Stimulated activated CD4-positive, alpha-beta T cell treated with anti-CD3 and anti-CD28 coated beads, Interleukin-15, amount 100 ng/mL, for 48 hours (primary cell): ENCODE results near the gene PCARE.

ENCODE experiments used
- DNase-seq, 2 donors: peaks; one replicate each; pipeline ENCODE4 v3.0.0-alpha.2; 2020; ENCODE audit warnings: low read depth in 2 of 2

Gene PCARE

DNA sequence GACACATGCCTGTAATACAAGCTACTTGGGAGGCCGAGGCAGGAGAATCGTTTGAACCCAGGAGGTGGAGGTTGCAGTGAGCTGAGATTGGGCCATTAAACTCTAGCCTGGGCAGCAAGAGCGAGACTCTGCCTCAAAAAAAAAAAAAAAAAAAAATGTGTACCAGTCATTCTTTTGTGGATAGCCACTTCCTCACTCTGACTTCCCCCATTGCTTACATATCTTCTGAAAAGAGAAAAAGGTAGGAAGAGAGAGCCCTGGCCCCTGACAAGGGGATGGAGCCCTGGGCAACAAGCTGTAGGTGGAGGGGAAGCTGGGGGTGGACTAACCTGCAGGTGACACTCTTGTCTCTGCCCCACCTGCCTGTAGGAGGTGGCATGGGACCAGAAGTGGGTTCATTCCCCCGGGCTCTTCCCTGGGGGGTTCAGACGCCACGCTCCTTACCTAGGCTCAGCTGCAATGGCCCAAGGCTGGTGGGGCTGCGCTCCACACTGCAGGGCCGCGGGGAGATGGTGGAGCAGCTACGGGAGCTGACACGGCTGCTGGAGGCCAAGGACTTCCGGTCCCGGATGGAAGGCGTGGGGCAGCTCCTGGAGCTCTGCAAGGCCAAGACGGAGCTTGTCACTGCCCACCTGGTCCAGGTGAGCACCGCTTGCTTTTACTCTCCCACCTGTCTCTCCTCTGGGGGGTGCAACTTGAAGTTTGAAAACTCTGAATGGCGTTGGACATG is 39.1 kb downstream of the PCARE start:
- no peak for DNase-seq

DNA sequence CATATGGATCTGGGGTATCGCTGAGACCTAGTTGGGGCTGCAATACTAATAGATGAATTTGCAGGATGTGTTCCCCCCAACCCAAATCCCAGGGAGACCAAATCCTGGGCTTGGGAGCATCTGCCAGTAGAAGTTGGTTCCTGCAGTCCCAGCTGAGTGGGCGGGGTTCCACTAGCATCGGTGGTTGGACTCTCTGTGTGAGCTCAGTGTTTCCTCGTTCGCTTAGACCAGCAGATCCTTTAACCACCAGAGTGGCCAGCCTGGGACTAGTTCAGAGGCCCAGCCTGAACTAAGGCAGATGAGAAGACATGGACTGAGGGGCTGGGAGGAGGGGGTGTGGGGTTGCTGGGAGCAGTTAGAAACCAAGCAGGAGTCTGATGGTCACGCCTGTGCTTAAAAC is 40.7 kb downstream of the PCARE start:
- no peak for DNase-seq

DNA sequence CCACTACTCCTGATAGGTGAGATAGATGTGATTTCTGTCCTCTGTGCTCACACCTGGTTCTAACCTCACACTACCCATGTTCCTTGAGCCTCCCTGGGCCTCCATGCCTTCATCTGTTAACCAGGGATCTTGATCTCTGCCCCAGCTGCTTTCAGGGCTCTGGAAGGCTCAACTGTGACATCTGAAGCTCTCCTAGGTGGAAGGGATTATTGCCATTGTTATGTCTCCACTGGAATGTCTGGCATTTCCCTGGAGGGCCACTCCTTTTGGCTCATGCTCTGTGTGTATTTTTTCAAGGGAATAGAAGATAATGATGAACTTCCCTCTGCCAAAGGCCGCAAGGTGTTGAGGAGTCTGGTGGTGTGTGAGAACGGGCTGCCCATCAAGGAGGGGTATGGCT is 41.2 kb downstream of the PCARE start:
- no peak for DNase-seq

DNA sequence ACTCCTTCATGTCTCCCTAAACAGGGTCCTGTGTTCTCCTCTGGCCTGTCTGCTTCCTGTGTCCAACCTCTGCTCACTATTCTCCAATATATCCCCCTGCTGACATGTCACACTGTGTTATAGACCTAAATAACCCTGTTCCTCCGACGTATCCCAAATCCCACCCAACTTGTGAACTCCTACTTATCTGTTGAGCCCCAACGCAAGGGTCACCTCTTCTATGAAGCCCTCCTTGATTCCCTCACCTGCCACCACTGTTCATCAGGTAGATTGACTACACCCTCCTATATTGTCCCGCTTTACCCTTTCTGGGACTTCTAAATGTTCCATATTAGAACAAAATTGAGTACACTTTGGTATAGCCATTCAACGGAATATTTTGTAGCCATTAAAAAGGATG is 42.1 kb downstream of the PCARE start:
- DNase-seq, result no peak

DNA sequence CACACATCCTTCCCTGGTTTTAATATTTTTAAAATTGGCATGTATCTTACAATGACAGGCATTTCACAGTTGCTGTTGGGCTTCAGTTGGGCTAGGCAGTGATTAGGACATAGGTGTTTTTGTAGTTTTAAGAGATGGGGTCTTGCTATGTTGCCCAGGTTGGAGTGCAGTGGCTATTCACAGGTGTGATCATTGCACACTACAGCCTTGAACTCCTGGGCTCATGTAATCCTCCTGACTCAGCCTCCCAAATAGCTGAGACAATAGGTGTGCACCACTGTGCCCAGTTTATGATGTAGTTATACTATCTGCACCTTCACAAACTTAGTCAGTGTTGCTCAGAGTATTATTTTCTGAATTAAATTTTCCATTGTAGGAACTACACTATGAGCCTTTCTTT is 43.3 kb downstream of the PCARE start:
- DNase-seq, result no peak

DNA sequence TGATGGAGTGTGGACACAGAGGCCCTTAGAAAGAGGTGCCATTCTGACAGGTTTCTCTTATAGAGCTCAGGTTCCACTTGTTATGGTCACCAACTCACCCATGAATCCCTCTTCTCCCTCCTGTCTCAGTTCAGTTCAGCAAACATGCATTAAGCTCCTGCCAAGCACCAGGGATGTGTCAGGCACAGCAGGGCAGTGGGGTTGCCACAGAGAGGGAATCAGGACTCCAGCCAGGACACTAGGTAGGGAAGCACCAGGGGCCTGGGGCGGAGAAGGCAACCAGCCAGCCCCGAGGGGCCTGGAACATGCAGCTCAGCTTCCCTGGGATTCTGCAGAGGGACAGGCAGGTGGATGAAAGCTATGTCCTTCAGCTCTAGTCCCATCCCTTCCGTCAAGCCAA is 48.6 kb downstream of the PCARE start:
- no peak for DNase-seq

DNA sequence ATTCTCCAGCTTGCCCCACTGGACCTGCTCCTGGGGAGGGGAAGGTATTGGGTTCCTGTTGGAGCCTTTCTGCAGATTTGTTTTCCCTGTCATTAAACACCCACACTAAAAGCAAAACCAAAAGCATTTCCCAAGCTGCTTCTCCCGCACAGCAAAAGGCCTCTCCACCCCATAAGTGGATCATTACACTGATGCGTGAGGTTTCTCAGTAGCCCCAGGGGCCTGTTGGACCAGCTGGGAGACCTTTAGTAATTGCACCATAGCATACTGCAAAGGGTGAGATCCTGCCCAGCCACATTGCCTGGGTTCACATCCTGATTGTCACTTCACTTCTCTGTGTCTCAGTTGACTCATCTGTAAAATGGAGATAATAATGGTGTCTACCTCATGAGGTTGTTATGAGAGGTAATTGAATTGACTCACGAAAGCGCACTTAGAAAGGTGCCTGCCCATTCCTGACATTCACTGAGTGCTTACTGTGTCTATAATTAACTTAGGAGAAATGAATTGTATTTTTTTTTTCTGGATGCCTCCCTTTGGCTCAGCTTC is 49.4 kb downstream of the PCARE start:
- DNase-seq, result no peak

DNA sequence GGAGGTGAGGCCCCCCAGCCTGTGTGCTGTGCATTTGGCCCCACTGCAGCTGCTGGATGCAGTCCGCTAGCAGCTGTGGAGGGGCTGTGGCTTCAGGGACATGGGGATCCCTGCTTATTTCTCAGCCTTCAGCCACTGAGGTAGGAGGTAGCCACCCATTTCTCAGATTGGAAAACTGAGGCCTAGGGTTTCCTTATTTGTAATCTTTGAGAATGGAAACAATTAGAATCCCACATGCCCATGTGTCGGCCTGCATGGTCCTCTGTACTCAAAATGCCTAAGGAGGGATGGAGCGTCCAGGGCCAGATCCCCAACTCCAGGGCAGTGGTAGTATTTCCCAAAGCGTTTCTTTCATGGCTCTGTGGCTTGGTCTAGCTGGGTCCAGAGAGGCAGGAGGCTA is 51.1 kb downstream of the PCARE start:
- no peak for DNase-seq

DNA sequence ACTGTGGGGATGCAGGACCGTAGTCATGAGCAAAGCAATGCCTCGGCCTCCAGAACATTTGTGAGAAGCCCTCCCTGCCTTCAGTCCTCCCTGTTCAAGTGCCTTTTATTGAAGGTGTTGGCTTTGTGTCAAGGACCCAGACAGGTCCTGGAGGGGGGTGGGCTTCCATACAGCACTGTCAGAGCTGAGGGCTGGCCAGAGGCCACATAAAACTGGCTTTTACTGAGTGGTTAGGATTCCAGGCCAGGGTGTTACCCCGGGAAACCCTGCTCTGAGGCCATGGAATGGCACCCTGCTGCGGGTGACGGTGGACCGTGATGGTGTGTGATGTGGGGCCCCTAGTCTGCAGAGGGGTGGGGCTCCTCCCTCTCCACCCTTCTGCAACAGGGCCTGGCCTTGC is 51.6 kb downstream of the PCARE start:
- no peak for DNase-seq

DNA sequence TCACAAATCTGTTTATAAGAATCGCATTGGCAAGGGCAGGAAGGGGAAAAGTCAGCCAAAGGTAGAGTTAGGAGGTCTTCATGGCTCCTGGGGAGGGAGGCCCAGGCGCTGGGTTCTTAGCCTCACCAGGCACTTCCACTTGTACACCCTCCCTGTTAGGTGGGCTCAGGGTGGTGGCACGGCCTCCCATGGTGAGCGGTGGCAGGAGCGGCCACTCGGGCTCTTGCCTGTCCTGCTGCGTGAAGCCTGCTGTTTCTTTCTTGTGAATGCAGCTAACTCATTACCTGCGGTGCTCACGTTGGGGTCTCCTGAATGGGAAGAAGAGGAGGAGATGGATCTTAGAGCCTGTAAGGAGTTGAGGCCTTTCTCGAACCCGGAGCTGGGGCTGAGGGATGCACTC is 52.4 kb downstream of the PCARE start:
- no peak for DNase-seq

DNA sequence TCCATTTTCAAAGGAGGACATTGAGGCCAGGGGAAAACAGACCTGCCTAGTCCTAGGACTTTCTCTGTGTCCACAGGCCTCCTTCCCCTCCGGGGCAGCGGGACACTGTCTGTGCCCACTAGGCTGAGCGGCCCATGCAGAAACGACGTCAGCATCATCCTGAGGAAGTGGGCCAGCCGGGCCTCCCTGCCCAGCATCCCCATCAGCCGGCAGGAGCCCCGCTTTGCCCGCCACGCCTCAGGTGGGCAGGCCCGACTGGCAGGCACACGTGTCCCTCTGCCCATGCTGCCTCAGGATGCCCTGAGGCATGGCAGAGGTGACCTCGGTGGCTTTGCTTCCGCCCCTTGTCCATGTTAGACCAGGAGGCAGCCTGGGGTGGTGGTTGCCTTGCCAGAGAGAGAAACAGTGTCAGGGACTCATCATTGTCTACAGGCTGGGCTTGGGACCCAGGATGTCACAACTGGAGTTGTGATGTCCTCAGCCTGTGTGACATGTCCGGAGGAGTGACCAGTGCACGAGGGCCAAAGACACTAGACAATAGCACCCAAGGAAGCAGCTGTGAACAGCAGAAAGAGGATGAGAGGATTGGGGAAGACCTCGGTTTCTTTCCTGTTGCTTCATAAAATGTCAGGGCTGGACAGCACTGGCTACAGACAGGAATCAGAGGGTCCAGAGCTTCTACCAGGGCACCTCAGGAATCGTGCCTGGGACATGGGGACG is 56.4 kb downstream of the PCARE start:
- no peak for DNase-seq

DNA sequence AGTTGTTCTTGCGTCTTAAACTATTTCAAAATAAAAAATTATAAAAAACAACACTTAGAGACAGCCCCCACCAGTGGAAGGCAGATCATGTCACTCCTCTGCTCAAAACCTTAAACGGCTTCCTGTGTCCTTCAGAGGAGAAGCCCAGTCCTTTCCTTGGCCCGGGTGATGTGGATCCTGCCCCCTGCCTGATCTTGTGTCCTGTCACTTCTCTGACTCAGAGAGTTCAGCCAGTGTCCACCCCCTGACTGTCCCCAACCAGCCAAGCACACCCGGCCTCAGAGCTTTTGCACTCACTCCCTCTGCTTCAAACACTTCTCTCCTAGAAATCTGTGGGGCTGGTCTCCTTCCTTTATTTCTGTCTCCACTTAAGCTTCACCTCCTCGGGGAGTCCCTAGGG is 57.8 kb downstream of the PCARE start:
- no peak for DNase-seq

DNA sequence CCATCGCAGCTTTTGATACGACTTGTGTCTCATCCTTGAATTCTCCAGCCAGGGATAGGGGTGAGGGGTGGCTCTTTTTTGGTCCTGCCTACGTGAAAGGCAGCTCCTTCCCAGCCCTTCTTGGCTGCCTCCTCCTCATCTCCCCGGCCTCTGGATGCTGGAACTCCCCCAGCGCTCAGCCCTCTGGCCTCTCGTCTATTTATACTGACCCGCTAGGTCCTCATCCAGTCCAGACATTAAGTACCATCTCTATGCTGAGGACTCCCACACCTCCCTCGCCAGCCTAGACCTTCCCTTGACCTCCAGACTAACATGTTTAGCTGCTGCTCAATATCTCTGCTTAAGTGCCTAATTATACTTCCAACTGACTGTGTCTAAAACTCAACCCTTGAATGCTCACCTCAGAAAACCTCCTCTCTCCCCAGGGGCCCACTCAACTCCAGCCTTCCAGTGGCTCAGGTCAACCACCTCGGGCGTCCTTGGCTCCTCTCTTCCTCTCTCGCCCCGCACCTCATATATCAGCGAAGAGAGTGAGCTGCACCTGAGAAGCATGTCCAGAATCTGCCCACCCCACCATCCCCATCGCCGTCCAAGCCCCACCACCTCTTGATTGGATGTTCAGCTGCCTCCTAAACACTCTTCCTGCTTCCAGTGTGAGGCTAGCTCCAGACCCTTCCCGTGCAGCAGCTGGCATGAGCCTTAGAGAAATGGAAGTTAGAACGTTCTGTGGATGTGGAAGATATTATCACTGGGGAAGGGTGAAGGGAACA is 58.4 kb downstream of the PCARE start:
- DNase-seq, result no peak

DNA sequence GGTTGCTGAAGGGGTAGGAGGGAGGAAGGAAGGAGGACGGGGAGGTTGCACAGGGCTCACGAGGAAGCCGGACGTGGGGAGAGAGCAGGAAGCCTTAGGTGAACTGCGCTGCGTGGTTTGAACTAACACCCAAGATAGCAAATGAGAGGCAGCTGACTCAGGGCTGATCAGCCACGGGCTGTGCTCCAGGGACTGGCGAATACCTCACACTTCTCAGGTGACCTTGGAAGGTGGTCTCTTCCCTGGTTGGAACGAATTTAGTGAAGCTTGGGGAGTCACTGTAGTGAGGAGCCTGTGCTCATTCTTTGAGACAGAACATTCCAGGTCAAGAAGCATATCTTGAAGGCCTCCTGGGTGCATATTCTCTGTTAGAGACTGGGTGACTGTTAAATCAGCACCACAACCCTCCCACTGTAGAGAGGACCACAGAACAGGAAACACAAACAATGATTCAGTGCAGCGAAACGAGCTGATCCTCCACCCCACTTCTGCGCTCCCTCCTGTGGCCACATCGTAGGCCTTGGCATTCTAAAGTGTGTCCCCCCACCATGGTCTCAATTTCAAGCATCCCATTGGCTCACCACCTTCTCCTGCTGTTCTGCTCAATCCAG is 59.4 kb downstream of the PCARE start:
- peak; percentile 59 to 65 for DNase-seq

DNA sequence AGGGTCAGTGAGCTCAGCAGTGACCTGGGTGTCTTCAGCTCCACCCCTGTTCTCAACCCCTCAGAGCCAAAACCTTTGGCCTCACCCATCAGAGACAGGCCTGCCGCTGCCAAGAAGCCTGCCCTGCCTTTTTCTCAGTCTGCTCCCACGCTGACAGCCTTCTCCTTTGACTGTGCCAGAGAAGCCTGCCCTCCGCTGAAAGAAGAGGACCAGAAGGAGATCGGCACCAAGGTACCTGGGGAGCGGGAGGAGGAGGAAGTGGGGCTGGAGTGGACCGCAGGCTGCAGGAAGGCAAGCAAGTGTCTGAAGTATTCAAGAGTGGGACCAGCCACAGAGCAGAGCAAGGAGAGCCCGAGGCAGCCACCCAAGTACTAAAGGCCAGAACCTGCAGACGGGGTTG is 60.0 kb downstream of the PCARE start:
- DNase-seq, result peak in 1 of 2 donors; percentile 22

DNA sequence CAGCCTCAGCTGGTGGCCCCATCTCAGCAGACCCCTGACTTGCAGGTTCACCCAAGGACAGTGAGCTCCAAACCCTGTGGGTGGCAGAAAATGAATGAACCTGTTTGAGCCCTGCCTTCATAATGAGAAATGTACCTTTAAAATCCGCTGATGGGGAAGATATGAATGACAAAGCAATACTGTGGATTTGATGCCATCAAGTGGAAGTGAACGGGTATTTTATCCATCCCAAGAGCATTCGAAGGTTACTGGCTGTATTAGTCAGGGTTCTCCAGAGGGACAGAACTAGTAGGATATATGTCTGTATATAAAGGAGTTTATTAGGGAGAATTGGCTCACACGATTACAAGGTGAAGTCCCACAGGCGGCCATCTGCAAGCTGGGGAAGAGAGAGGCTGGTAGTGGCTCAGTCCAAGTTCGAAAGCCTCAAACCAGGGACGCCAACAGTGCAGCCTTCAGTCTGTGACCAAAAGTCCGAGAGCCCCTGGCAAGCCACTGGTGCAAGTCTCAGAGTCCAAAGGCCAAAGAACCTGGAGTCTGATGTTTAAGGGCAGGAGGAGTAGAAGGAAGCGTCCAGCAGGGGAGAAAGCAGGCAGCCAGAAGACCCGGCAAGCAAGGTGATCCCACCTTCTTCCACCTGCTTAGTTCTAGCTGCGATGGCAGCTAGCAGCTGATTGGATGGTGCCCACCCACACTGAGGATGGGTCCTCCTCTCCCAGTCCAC is 61.1 kb downstream of the PCARE start:
- no peak for DNase-seq

DNA sequence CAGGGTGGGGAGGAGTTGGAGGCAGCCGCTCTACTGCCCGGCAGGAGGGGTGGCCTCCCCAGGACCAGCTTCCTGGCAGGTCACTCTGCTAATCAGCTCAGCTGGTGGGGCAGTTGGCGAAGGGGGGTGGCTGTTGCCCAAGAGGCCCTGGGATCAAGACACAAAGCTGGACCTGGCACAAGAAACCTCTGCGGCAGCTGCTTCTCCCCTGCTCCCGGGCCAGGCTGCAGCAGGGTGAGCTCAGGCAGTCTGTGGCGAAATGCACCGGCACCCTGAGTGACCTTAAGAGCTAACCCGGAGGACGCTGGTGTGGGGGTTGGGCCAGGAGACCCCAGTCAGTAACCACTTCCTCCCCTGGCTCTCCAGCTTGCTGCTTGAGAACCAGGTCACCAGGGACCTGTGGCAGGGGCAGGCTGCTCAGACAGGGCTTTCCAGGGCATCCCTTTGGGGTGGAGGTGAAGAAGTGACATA is 62.1 kb downstream of the PCARE start:
- no peak for DNase-seq
